Esophagus muscularis mucosa (tissue), 4 donors: ENCODE measurements around the gene TP63. TPM values are rescaled to one million over a fixed set of nuclear protein-coding genes. Genes with fewer than 3 reads are reported as not detected.

ENCODE experiments used
- DNase-seq: peaks from one replicate; pipeline ENCODE4 v3.0.0-alpha.2; 2017; ENCODE audit errors: extremely low spot score
- H3K27ac ChIP-seq, 4 donors: fragments of 200-600 bp; sonication (generic); replicated peaks in 1 of 4; 1 replicate in 3 of 4; 2 replicates in 1 of 4; pipeline ENCODE4 v1.5.1; 2016 to 2019; ENCODE audit warnings: mild to moderate bottlenecking in 1 of 4
- H3K27me3 ChIP-seq, 4 donors: fragments of 200-600 bp; sonication (generic); one replicate each; pipeline versions ENCODE4 v1.5.1 to v1.6.0; 2016 to 2019
- H3K36me3 ChIP-seq, 4 donors: fragments of 200-600 bp; sonication (generic); one replicate each; pipeline ENCODE4 v1.5.1; 2016 to 2019
- H3K4me1 ChIP-seq, 4 donors: fragments of 200-600 bp; sonication (generic); one replicate each; pipeline ENCODE4 v1.5.1; 2016 to 2019
- H3K4me3 ChIP-seq, 4 donors: fragments of 200-600 bp; sonication (generic); 1 replicate in 2 of 4; 2 replicates in 2 of 4; pipeline ENCODE4 v1.5.1; 2016 to 2019; ENCODE audit warnings: mild to moderate bottlenecking in 4 of 4, moderate library complexity in 1 of 4
- H3K9me3 ChIP-seq, 4 donors: fragments of 200-600 bp; sonication (generic); 1 replicate in 3 of 4; 2 replicates in 1 of 4; pipeline ENCODE4 v1.5.1; 2016 to 2019
- CTCF ChIP-seq, 3 experiments: fragments of 200-600 bp in 2 of 3; fragments of 450-650 bp in 1 of 3; sonication (generic) in 2 of 3; IDR thresholded peaks; one replicate each; pipeline ENCODE4 v1.5.1; 2017 to 2019; ENCODE audit warnings: antibody characterized with exemption in 3 of 3, mild to moderate bottlenecking in 2 of 3, moderate library complexity in 1 of 3
- EP300 ChIP-seq: sonication (generic); formaldehyde crosslinking; IDR thresholded peaks from one replicate; pipeline ENCODE4 v1.6.1; 2017; ENCODE audit warnings: antibody characterized with exemption
- POLR2A ChIP-seq: fragments of 450-650 bp; IDR thresholded peaks from one replicate; pipeline ENCODE4 v1.6.1; 2017; ENCODE audit warnings: antibody characterized with exemption, moderate library complexity, mild to moderate bottlenecking, low read depth
- POLR2AphosphoS5 ChIP-seq, 2 donors: sonication (generic); formaldehyde crosslinking; IDR thresholded peaks; one replicate each; pipeline ENCODE4 v1.6.1; 2017; ENCODE audit warnings: antibody characterized with exemption in 2 of 2
- WGBS: methylation state at CpG from one replicate; pipeline ENCODE4 v1.1.5; 2018; 5-methylcytosine and 5-hydroxymethylcytosine counted together
- intact Hi-C: fragments of 100-400 bp; cut with DNase I; formaldehyde crosslinking; loops from one replicate; pipeline ENCODE4 v1.15.1; 2023
- total RNA-seq, 4 donors: library from RNA; depleted of rRNA; stranded (reverse); fragments of >200 nt; gene quantifications; one replicate each; pipeline versions ENCODE4 v1.1.0 to v1.2.1, GENCODE V29; 2016

TP63 gene
- total RNA-seq, 4 donors from 2014 or later = under 0.01 to 0.34 (median 0.21) TPM

DNA sequence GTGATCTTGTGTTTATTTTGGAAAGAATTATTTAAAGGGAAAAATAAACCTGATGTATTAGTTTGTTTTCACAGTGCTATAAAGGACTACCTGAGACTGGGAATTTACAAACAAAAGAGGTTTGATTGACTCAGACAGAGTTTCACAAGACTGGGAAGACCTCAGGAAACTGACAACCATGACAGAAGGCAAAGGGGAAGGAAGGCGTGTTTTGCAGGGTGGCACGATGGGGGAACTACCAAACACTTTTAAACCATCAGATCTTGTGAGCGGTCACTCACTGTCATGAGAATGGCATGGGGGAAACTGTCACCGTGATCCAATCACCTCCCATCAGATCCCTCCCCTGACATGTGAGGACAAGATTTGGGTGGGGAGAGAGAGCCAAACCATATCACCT is 87.0 kb downstream of the TP63 start:
- Histone ChIP-seq H3K4me1 (no peaks in the 10 kb centered on the region), H3K9me3 (no peaks in the 10 kb centered on the region), H3K27me3 (no peaks in the 10 kb centered on the region), H3K27ac (no peak overlapping the region), H3K4me3 (no peak overlapping the region), H3K36me3 (no peaks in the 10 kb centered on the region)
- intact Hi-C loops = no loop called here
- TF ChIP-seq EP300 = no peak
- TF ChIP-seq POLR2AphosphoS5 (IDR thresholded peaks at IDR 0.05) = no peak
- TF ChIP-seq CTCF (IDR thresholded peaks at IDR 0.05) = no peak
- no peak for TF ChIP-seq POLR2A
- DNase-seq = no peak
- WGBS = 88% methylated on average over 4 of the region's 4 CpGs

GRCh38 chr3:189720736-189721417 is 89.7 kb downstream of the TP63 start:
- Histone ChIP-seq H3K4me3 (no peak overlapping the region), H3K27me3 (no peaks in the 10 kb centered on the region), H3K36me3 (no peaks in the 10 kb centered on the region), H3K4me1 (no peaks in the 10 kb centered on the region), H3K27ac (no peak overlapping the region), H3K9me3 (no peaks in the 10 kb centered on the region)
- no peak for DNase-seq
- no peak for TF ChIP-seq EP300
- no peak for TF ChIP-seq POLR2AphosphoS5 (IDR thresholded peaks at IDR 0.05)
- TF ChIP-seq POLR2A = no peak
- no peak for TF ChIP-seq CTCF (IDR thresholded peaks at IDR 0.05)
- intact Hi-C loops = no loop called here
- 82% methylated on average over 5 of the region's 5 CpGs for WGBS

DNA sequence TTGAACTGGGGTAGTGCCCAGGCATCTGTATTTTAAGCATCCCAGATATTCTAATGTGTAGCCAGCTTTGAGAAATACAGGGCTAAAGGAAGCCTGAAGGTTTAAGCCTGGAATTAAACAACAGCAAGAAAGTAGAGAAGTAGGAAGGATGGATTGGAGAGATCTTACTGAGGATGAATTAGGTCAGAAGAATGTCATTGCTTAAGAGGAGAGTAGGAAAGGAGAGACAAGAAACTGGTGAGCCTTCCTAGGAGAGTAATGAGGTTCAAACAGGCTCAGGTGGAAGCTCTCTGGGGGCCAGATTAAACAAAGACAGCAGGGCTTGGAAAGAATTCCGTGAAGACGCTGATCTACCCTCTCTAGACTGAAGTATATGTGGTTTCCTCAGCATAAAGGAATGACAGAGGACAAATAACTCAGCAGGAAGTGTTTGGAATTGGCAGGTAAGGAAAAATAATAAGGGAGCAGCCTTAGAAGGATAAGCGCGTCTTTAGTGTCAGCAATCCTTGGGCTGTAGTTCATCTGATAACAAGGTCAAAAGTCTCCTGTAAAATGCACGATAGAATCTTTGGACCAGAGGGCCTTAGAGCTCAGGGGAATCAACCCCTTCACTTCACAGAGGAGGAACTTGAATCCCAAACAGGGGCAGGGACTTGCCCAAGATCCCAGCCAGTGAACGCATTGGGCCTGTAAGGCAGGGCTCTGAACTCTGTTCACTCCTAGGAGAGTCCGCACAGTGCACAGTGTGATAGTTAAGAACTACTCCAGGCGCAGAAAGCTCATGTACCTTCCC is 90.9 kb downstream of the TP63 start:
- 80% methylated on average over 8 of the region's 8 CpGs for WGBS
- Histone ChIP-seq H3K27ac (no peak overlapping the region), H3K9me3 (no peaks in the 10 kb centered on the region), H3K4me3 (no peak overlapping the region), H3K4me1 (no peaks in the 10 kb centered on the region), H3K27me3 (no peaks in the 10 kb centered on the region), H3K36me3 (no peaks in the 10 kb centered on the region)
- intact Hi-C loops = no loop called here
- TF ChIP-seq EP300 = no peak
- TF ChIP-seq POLR2A = no peak
- no peak for TF ChIP-seq CTCF (IDR thresholded peaks at IDR 0.05)
- TF ChIP-seq POLR2AphosphoS5 (IDR thresholded peaks at IDR 0.05) = no peak
- DNase-seq = no peak

GRCh38 chr3:189724356-189724755 is 93.2 kb downstream of the TP63 start:
- intact Hi-C loops = no loop called here
- no peak overlapping the region for H3K27ac ChIP-seq

More at GRCh38 chr3:189724356-189724755, 93.2 kb downstream of the TP63 start:
- DNase-seq = no peak
- Histone ChIP-seq H3K36me3 (no peaks in the 10 kb centered on the region), H3K4me3 (no peak overlapping the region), H3K4me1 (no peaks in the 10 kb centered on the region), H3K9me3 (no peaks in the 10 kb centered on the region), H3K27me3 (no peaks in the 10 kb centered on the region)
- TF ChIP-seq CTCF (IDR thresholded peaks at IDR 0.05) = no peak
- TF ChIP-seq EP300 = no peak
- TF ChIP-seq POLR2A = no peak
- TF ChIP-seq POLR2AphosphoS5 (IDR thresholded peaks at IDR 0.05) = no peak
- WGBS = 73% methylated on average over 4 of the region's 4 CpGs
